Colonic mucosa (tissue), 4 donors: ENCODE results near the gene HLA-G. TPM values are rescaled to one million over a fixed set of nuclear protein-coding genes. Genes with fewer than 3 reads are reported as not detected.

Source experiments
- DNase-seq: peaks from one replicate; pipeline ENCODE4 v3.0.0-alpha.2; 2020
- H3K27ac ChIP-seq: fragments of 200-600 bp; one replicate; pipeline ENCODE4 v1.8.0; 2021
- H3K27me3 ChIP-seq: fragments of 200-600 bp; one replicate; pipeline ENCODE4 v1.8.0; 2021
- H3K36me3 ChIP-seq: fragments of 200-600 bp; one replicate; pipeline ENCODE4 v1.8.0; 2021
- H3K4me1 ChIP-seq: fragments of 200-600 bp; one replicate; pipeline ENCODE4 v1.8.0; 2021; ENCODE audit warnings: mild to moderate bottlenecking
- H3K4me3 ChIP-seq: fragments of 200-600 bp; one replicate; pipeline ENCODE4 v1.8.0; 2021
- H3K9ac ChIP-seq, 2 donors: one replicate each; pipeline ENCODE4 v1.7.0; 2013; ENCODE audit warnings: control low read depth in 2 of 2, low read depth in 2 of 2, low read length in 2 of 2
- H3K9me3 ChIP-seq: fragments of 200-600 bp; one replicate; pipeline ENCODE4 v1.8.0; 2021
- CTCF ChIP-seq: fragments of 200-600 bp; IDR thresholded peaks from one replicate; pipeline ENCODE4 v1.8.0; 2022; ENCODE audit warnings: antibody characterized with exemption, mild to moderate bottlenecking
- intact Hi-C: fragments of 100-400 bp; cut with DNase I; formaldehyde crosslinking; loops from one replicate; pipeline ENCODE4 v1.14.1; 2022
- total RNA-seq, 2 donors: library from RNA; stranded (reverse); fragmentation: NEBNext Ultra II Directional in 1 of 2; extraction: Animal tissue kit (Norgen Biotek cat#: 25700) in 1 of 2; gene quantifications; one replicate each; pipeline ENCODE4 v1.2.1, GENCODE V29; 2021
- donor health status: healthy.
- donor health status: DM: no; HTN: no; CAD: no.
- donor health status: DM: no; HTN: no; CAD: no.

The HLA-G gene
- total RNA-seq, 2 donors from 2014 or later: 55.3 to 91.3 TPM

- Histone ChIP-seq H3K4me3 (no peak overlapping the region), H3K4me1 (no peaks in the 10 kb centered on the region), H3K9ac (no peak overlapping the region), H3K27me3 (no peaks in the 10 kb centered on the region), H3K9me3 (no peaks in the 10 kb centered on the region), H3K27ac (no peak overlapping the region), H3K36me3 (no peaks in the 10 kb centered on the region)
- no peak for TF ChIP-seq CTCF
- intact Hi-C loops: loop anchor here (5.0 kb wide), 1 partner anchor 160 kb away; no protein-coding TSS in a partner anchor
- no peak for DNase-seq
Observed at GRCh38 chr6:29797135-29797534, 30.5 kb upstream of the HLA-G start.

- Histone ChIP-seq H3K9ac (no peak overlapping the region), H3K27ac (no peak overlapping the region), H3K4me3 (no peak overlapping the region), H3K36me3 (no peaks in the 10 kb centered on the region), H3K4me1 (no peaks in the 10 kb centered on the region), H3K9me3 (no peaks in the 10 kb centered on the region), H3K27me3 (no peaks in the 10 kb centered on the region)
- no peak for TF ChIP-seq CTCF
- no peak for DNase-seq
- intact Hi-C loops: loop anchor here (5.0 kb wide), 1 partner anchor 159 kb away; no protein-coding TSS in a partner anchor
Observed at GRCh38 chr6:29797966-29798365, 29.7 kb upstream of the HLA-G start.

GRCh38 chr6:29800254-29800653 is 27.4 kb upstream of the HLA-G start:
- Histone ChIP-seq H3K27me3 (no peaks in the 10 kb centered on the region), H3K9ac (no peak overlapping the region), H3K4me3 (no peak overlapping the region), H3K4me1 (no peaks in the 10 kb centered on the region), H3K36me3 (no peaks in the 10 kb centered on the region), H3K27ac (no peak overlapping the region), H3K9me3 (no peaks in the 10 kb centered on the region)
- TF ChIP-seq CTCF: no peak
- intact Hi-C loops: no loop called here
- DNase-seq: no peak

- DNase-seq: no peak
- no peak overlapping the region for H3K27ac ChIP-seq
- H3K36me3 ChIP-seq: no peaks in the 10 kb centered on the region
- no peak for TF ChIP-seq CTCF
- intact Hi-C loops: no loop called here
- H3K9ac ChIP-seq: no peak overlapping the region
- no peaks in the 10 kb centered on the region for H3K9me3 ChIP-seq
- no peaks in the 10 kb centered on the region for H3K27me3 ChIP-seq
- no peaks in the 10 kb centered on the region for H3K4me1 ChIP-seq
- H3K4me3 ChIP-seq: no peak overlapping the region
Observed at GRCh38 chr6:29806387-29806786, 21.2 kb upstream of the HLA-G start.

- H3K9ac ChIP-seq: no peak overlapping the region
- no peak overlapping the region for H3K27ac ChIP-seq
- no peaks in the 10 kb centered on the region for H3K4me1 ChIP-seq
- DNase-seq: no peak
- TF ChIP-seq CTCF: no peak
- no peaks in the 10 kb centered on the region for H3K9me3 ChIP-seq
- no peaks in the 10 kb centered on the region for H3K36me3 ChIP-seq
- H3K27me3 ChIP-seq: no peaks in the 10 kb centered on the region
- H3K4me3 ChIP-seq: no peak overlapping the region
- intact Hi-C loops: no loop called here
Observed at GRCh38 chr6:29809249-29809648, 18.4 kb upstream of the HLA-G start.

GRCh38 chr6:29810371-29810770 is 17.3 kb upstream of the HLA-G start:
- intact Hi-C loops: no loop called here
- no peak overlapping the region for H3K9ac ChIP-seq
- peak; percentile 79 for DNase-seq

More at GRCh38 chr6:29810371-29810770, 17.3 kb upstream of the HLA-G start:
- H3K9me3 ChIP-seq: no peaks in the 10 kb centered on the region
- no peaks in the 10 kb centered on the region for H3K27me3 ChIP-seq
- TF ChIP-seq CTCF: no peak
- peak overlapping the region; percentile 41 for H3K27ac ChIP-seq
- H3K4me3 ChIP-seq: no peak overlapping the region
- H3K4me1 ChIP-seq: no peaks in the 10 kb centered on the region
- no peaks in the 10 kb centered on the region for H3K36me3 ChIP-seq
